Liver (tissue), 3 donors: ENCODE results near the gene TMEM184A.

ENCODE experiments used
- EGR1 ChIP-seq, 2 donors: IDR thresholded peaks; 2 replicates each; pipeline ENCODE4 v1.6.1; 2016 to 2018; ENCODE audit warnings: antibody characterized with exemption in 2 of 2, low read depth in 2 of 2
- GABPA ChIP-seq, 2 donors: IDR thresholded peaks in 1 of 2; conservative IDR thresholded peaks in 1 of 2; 2 replicates each; pipeline ENCODE4 v1.6.1; 2016; ENCODE audit warnings: antibody characterized with exemption in 2 of 2, mild to moderate bottlenecking in 1 of 2, moderate library complexity in 1 of 2
- RAD21 ChIP-seq, 2 donors: IDR thresholded peaks; 2 replicates each; pipeline ENCODE4 v1.6.1; 2016; ENCODE audit warnings: antibody characterized with exemption in 2 of 2, mild to moderate bottlenecking in 2 of 2
- SP1 ChIP-seq: IDR thresholded peaks from 2 replicates; pipeline ENCODE4 v1.6.1; 2018; ENCODE audit warnings: antibody characterized with exemption, mild to moderate bottlenecking
- TAF1 ChIP-seq: conservative IDR thresholded peaks from 2 replicates; pipeline ENCODE4 v1.6.1; 2016; ENCODE audit warnings: antibody characterized with exemption, mild to moderate bottlenecking
- TF ChIP-seq, protein P1 (sequence below): fragments of 150-350 bp; IDR thresholded peaks from 2 replicates; pipeline ENCODE4 v1.5.1; 2017; ENCODE audit warnings: improper control_type of control experiment, low read depth, low read length; ENCODE audit not compliant: missing input control
- TF ChIP-seq, protein P2 (sequence below): IDR thresholded peaks from 2 replicates; pipeline ENCODE4 v1.6.1; 2016; ENCODE audit warnings: antibody characterized with exemption, mild to moderate bottlenecking
- donor health status: healthy.
- donor health status: healthy.

DNA sequence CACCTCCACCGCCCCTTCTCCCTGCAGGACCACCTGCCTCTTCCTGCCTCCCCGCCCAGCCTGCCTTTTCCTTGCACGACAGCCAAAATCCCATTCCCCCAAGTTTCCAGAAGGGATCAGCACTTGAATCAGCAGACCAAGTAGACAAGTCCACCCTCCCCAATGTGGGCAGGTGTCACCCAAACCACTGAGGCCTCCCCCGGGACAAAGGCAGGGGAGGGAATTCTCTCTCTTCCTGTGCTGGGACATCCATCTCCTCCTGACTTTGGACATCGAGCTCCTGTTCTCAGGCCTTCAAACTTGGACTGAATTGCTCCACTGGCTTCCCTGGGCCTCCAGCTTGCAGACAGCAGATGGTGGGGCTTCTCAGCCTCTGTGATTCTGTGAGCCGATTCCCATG, 35.4 kb upstream of the TMEM184A start:
- TF ChIP-seq, protein P1, sequence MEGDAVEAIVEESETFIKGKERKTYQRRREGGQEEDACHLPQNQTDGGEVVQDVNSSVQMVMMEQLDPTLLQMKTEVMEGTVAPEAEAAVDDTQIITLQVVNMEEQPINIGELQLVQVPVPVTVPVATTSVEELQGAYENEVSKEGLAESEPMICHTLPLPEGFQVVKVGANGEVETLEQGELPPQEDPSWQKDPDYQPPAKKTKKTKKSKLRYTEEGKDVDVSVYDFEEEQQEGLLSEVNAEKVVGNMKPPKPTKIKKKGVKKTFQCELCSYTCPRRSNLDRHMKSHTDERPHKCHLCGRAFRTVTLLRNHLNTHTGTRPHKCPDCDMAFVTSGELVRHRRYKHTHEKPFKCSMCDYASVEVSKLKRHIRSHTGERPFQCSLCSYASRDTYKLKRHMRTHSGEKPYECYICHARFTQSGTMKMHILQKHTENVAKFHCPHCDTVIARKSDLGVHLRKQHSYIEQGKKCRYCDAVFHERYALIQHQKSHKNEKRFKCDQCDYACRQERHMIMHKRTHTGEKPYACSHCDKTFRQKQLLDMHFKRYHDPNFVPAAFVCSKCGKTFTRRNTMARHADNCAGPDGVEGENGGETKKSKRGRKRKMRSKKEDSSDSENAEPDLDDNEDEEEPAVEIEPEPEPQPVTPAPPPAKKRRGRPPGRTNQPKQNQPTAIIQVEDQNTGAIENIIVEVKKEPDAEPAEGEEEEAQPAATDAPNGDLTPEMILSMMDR, result no peak
- TF ChIP-seq EGR1 (IDR thresholded peaks at IDR 0.05; ENCODE audit: low read depth in 2 of 2), result no peak
- TF ChIP-seq GABPA (IDR thresholded peaks at IDR 0.05 in 1 of 2, conservative IDR thresholded peaks at IDR 0.05 in 1 of 2), result no peak
- TF ChIP-seq SP1, result no peak
- TF ChIP-seq RAD21 (IDR thresholded peaks at IDR 0.05), result no peak
- TF ChIP-seq TAF1, result no peak
- TF ChIP-seq, protein P2, sequence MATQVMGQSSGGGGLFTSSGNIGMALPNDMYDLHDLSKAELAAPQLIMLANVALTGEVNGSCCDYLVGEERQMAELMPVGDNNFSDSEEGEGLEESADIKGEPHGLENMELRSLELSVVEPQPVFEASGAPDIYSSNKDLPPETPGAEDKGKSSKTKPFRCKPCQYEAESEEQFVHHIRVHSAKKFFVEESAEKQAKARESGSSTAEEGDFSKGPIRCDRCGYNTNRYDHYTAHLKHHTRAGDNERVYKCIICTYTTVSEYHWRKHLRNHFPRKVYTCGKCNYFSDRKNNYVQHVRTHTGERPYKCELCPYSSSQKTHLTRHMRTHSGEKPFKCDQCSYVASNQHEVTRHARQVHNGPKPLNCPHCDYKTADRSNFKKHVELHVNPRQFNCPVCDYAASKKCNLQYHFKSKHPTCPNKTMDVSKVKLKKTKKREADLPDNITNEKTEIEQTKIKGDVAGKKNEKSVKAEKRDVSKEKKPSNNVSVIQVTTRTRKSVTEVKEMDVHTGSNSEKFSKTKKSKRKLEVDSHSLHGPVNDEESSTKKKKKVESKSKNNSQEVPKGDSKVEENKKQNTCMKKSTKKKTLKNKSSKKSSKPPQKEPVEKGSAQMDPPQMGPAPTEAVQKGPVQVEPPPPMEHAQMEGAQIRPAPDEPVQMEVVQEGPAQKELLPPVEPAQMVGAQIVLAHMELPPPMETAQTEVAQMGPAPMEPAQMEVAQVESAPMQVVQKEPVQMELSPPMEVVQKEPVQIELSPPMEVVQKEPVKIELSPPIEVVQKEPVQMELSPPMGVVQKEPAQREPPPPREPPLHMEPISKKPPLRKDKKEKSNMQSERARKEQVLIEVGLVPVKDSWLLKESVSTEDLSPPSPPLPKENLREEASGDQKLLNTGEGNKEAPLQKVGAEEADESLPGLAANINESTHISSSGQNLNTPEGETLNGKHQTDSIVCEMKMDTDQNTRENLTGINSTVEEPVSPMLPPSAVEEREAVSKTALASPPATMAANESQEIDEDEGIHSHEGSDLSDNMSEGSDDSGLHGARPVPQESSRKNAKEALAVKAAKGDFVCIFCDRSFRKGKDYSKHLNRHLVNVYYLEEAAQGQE, result no peak
